Measurements from ENCODE around the gene LRRTM1. TPM values are rescaled to one million over a fixed set of nuclear protein-coding genes. Genes with fewer than 3 reads are reported as not detected.

Gene LRRTM1
- total RNA-seq, 1 donor from 2014 or later, result 0.11 TPM

- TF ChIP-seq CTCF (IDR thresholded peaks at IDR 0.05; ENCODE audit: borderline replicate concordance), result no peak
- intact Hi-C loops (cut with micrococcal nuclease), result no loop called here
These were observed 18.4 kb upstream of the LRRTM1 start for GRCh38 chr2:80322958-80323357.

DNA sequence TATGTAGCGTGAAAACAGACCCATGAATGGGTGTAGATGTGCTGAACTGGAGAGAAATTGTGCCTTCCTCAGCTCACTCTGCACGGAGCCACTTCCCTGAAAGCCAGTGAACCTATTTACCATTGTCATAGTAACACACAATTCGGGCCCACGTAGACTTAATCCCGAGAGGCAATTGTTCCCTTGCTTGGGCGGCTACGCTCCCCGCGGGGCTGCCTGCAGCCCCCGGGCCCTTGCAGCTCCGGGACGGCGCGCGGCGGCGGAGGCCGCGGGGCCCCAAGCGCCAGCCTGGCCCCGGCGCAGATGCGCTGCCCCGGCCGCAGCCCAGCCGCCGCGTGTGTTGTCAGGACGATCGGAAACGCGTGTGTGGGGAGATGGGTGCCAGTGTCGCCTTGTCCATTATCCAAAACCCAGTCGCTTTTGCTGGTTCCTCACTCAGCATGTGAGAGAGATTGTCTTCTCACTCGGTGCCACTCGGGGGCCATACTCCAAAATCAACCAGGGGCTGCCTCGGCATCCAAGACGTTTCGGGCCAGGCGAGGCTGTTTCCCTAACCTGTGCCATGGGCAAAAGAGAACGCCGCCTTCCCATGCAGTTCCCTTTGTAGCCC, 17.9 kb upstream of the LRRTM1 start:
- H3K9me3 ChIP-seq (replicated peaks), result no peaks in the 10 kb centered on the region
- peaks cover 42% of the 10 kb centered on the region for H3K27me3 ChIP-seq (ENCODE audit: low read depth)
- H3K36me3 ChIP-seq, result no peaks in the 10 kb centered on the region
- TF ChIP-seq CTCF (IDR thresholded peaks at IDR 0.05; ENCODE audit: borderline replicate concordance), result no peak
- no peak overlapping the region for H3K4me3 ChIP-seq
- intact Hi-C loops (cut with micrococcal nuclease), result no loop called here
- peaks cover 21% of the 10 kb centered on the region for H3K4me1 ChIP-seq
- DNase-seq, result no peak
- no peak overlapping the region for H3K27ac ChIP-seq (replicated peaks)

More at GRCh38 chr2:80322958-80323357, 18.4 kb upstream of the LRRTM1 start:
- H3K4me1 ChIP-seq, result peaks cover 21% of the 10 kb centered on the region
- peaks cover 42% of the 10 kb centered on the region for H3K27me3 ChIP-seq (ENCODE audit: low read depth)
- H3K4me3 ChIP-seq, result no peak overlapping the region
- no peak overlapping the region for H3K27ac ChIP-seq (replicated peaks)
- no peaks in the 10 kb centered on the region for H3K9me3 ChIP-seq (replicated peaks)
- no peak for DNase-seq
- H3K36me3 ChIP-seq, result no peaks in the 10 kb centered on the region

DNA sequence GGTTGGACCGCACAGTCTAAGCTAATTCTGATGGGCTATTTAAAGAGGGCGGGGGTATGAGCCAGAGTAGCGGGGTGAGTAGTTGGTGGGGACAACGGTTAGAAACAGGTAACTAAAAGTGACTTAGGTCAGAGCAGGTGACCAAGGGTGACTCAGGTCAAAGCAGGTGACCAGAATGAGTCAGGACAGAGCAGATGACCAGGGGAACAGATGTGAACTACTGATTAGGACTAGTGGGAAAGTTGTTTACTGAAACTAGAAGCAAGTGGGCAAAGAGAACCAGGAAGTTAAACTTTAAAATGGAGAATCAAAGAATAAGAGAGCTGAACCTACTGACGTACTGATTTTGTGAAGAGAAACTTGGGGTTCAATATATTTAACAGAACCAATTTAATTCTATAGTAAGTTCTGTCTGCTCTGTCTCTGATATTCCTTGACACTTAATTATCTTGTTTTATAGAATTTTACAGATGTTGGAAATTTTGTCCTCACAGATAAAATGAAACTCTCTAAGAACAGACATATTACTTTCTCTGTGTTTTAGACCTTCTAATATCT, 7.8 kb upstream of the LRRTM1 start:
- DNase-seq, result no peak
- Histone ChIP-seq H3K9me3 (replicated peaks) (no peaks in the 10 kb centered on the region), H3K36me3 (no peaks in the 10 kb centered on the region), H3K27me3 (ENCODE audit: low read depth) (peaks cover 10% of the 10 kb centered on the region), H3K4me3 (no peak overlapping the region), H3K4me1 (no peaks in the 10 kb centered on the region), H3K27ac (replicated peaks) (no peak overlapping the region)
- intact Hi-C loops (cut with micrococcal nuclease), result no loop called here
- TF ChIP-seq CTCF (IDR thresholded peaks at IDR 0.05; ENCODE audit: borderline replicate concordance), result no peak

GRCh38 chr2:80311304-80311703, 6.8 kb upstream of the LRRTM1 start:
- Histone ChIP-seq H3K9me3 (replicated peaks) (no peaks in the 10 kb centered on the region), H3K4me3 (no peak overlapping the region), H3K4me1 (no peaks in the 10 kb centered on the region), H3K36me3 (no peaks in the 10 kb centered on the region), H3K27ac (replicated peaks) (no peak overlapping the region), H3K27me3 (ENCODE audit: low read depth) (peaks cover 19% of the 10 kb centered on the region)
- no peak for TF ChIP-seq CTCF (IDR thresholded peaks at IDR 0.05; ENCODE audit: borderline replicate concordance)
- DNase-seq, result no peak
- intact Hi-C loops (cut with micrococcal nuclease), result no loop called here

GRCh38 chr2:80303006-80303908, 1.3 kb downstream of the LRRTM1 start:
- Histone ChIP-seq H3K27me3 (ENCODE audit: low read depth) (peaks cover 87% of the 10 kb centered on the region), H3K36me3 (no peaks in the 10 kb centered on the region), H3K9me3 (replicated peaks) (no peaks in the 10 kb centered on the region), H3K4me3 (peak overlapping the region; percentile 64), H3K27ac (replicated peaks) (no peak overlapping the region), H3K4me1 (peaks cover 27% of the 10 kb centered on the region)
- intact Hi-C loops (cut with micrococcal nuclease), result no loop called here
- no peak for TF ChIP-seq CTCF (IDR thresholded peaks at IDR 0.05; ENCODE audit: borderline replicate concordance)
- no peak for DNase-seq
